Stomach (tissue), 9 donors: ENCODE data around the gene TTC28. TPM values are rescaled to one million over a fixed set of nuclear protein-coding genes. Genes with fewer than 3 reads are reported as not detected.

ENCODE experiments used
- DNase-seq, 2 donors: peaks; one replicate each; pipeline versions ENCODE4 v3.0.0 to v3.0.0-alpha.2; 2013 to 2019
- H3K27ac ChIP-seq, 5 donors: fragments of 200-600 bp in 4 of 5; sonication (generic) in 4 of 5; one replicate each; pipeline ENCODE4 v1.5.1; 2013 to 2019; ENCODE audit warnings: mild to moderate bottlenecking in 1 of 5, moderate library complexity in 1 of 5
- H3K27me3 ChIP-seq, 3 donors: fragments of 200-600 bp; sonication (generic); one replicate each; pipeline ENCODE4 v1.5.1; 2017 to 2019; ENCODE audit warnings: mixed run types in 1 of 3
- H3K36me3 ChIP-seq, 4 donors: fragments of 200-600 bp; sonication (generic); 1 replicate in 3 of 4; 2 replicates in 1 of 4; pipeline ENCODE4 v1.5.1; 2016 to 2019
- H3K4me1 ChIP-seq, 4 donors: fragments of 200-600 bp; sonication (generic); one replicate each; pipeline ENCODE4 v1.5.1; 2016 to 2019
- H3K4me3 ChIP-seq, 4 donors: fragments of 200-600 bp; sonication (generic) in 3 of 4; one replicate each; pipeline ENCODE4 v1.5.1; 2016 to 2019; ENCODE audit warnings: mild to moderate bottlenecking in 1 of 4
- H3K9me3 ChIP-seq, 4 donors: fragments of 200-600 bp; sonication (generic); one replicate each; pipeline ENCODE4 v1.5.1; 2016 to 2019
- CTCF ChIP-seq, 7 experiments: fragments of 450-650 bp in 4 of 7; fragments of 200-600 bp in 3 of 7; sonication (generic) in 3 of 7; IDR thresholded peaks; one replicate each; pipeline ENCODE4 v1.5.1; 2016 to 2019; ENCODE audit warnings: antibody characterized with exemption in 7 of 7, control low read depth in 2 of 7, mild to moderate bottlenecking in 1 of 7
- EP300 ChIP-seq: sonication (generic); formaldehyde crosslinking; IDR thresholded peaks from one replicate; pipeline ENCODE4 v1.6.1; 2017; ENCODE audit warnings: antibody characterized with exemption
- POLR2A ChIP-seq, 4 donors: fragments of 450-650 bp; IDR thresholded peaks; one replicate each; pipeline ENCODE4 v1.6.1; 2016; ENCODE audit warnings: antibody characterized with exemption in 4 of 4, control low read depth in 2 of 4, mild to moderate bottlenecking in 1 of 4, moderate library complexity in 1 of 4
- POLR2AphosphoS5 ChIP-seq, 3 donors: sonication (generic); formaldehyde crosslinking; IDR thresholded peaks; one replicate each; pipeline ENCODE4 v1.6.1; 2016; ENCODE audit warnings: antibody characterized with exemption in 3 of 3
- WGBS, 5 donors: extraction: QIAGEN DNeasy Blood & Tissue Kit in 3 of 5; methylation state at CpG; one replicate each; pipeline versions ENCODE4 v1.1.5 to v1.1.7; 2013 to 2018; 5-methylcytosine and 5-hydroxymethylcytosine counted together
- intact Hi-C: fragments of 100-400 bp; cut with DNase I; formaldehyde crosslinking; loops from one replicate; pipeline ENCODE4 v1.15.1; 2023; ENCODE audit warnings: low total_unique reads
- polyA plus RNA-seq, 3 donors: library from polyadenylated mRNA; stranded (reverse); fragments of 200-250 nt; gene quantifications; one replicate each; pipeline ENCODE4 v1.2.3, GENCODE V29; 2013
- total RNA-seq, 5 donors: library from RNA; depleted of rRNA; stranded (reverse); fragments of >200 nt; gene quantifications; one replicate each; pipeline versions ENCODE4 v1.1.0 to v1.2.3, GENCODE V29; 2014 to 2016
- donor health status: healthy with polysubstance abuse.
- donor health status: Bipolar disorder and iron deficiency.
- donor health status: healthy.

Gene TTC28
- total and polyA plus RNA-seq, 8 donors, result 1.7 to 53.4 (median 24.6) TPM

- H3K27ac ChIP-seq, result no peak overlapping the region
- WGBS, 5 donors, result 93 to 100% (median 94%) methylated on average over 2 of the region's 2 CpGs
- TF ChIP-seq CTCF (IDR thresholded peaks at IDR 0.05) (no peak), POLR2A (IDR thresholded peaks at IDR 0.05) (no peak)
- no peak for DNase-seq
- H3K27me3 ChIP-seq, result no peaks in the 10 kb centered on the region
- no peaks in the 10 kb centered on the region for H3K9me3 ChIP-seq
- H3K4me1 ChIP-seq, result peaks cover 3 to 20% (median 14%) of the 10 kb centered on the region in 4 donors
- H3K4me3 ChIP-seq, result no peak overlapping the region
- intact Hi-C loops, result no loop called here
- peaks cover 0 to 22% (median 16%) of the 10 kb centered on the region in 4 donors for H3K36me3 ChIP-seq
Observed at GRCh38 chr22:28017558-28017820, 662.2 kb downstream of the TTC28 start.

GRCh38 chr22:28016781-28017557 lies 662.7 kb downstream of the TTC28 start:
- no peaks in the 10 kb centered on the region for H3K27me3 ChIP-seq
- H3K27ac ChIP-seq, result no peak overlapping the region
- peaks cover 0 to 27% (median 21%) of the 10 kb centered on the region in 4 donors for H3K36me3 ChIP-seq
- no peak overlapping the region for H3K4me3 ChIP-seq
- no peaks in the 10 kb centered on the region for H3K9me3 ChIP-seq
- TF ChIP-seq POLR2AphosphoS5 (IDR thresholded peaks at IDR 0.05) (no peak), CTCF (IDR thresholded peaks at IDR 0.05) (no peak), EP300 (no peak), POLR2A (IDR thresholded peaks at IDR 0.05) (no peak)
- H3K4me1 ChIP-seq, result peaks cover 3 to 20% (median 14%) of the 10 kb centered on the region in 4 donors
- WGBS, 5 donors, result 83 to 91% (median 89%) methylated on average over 12 of the region's 12 CpGs
- peak in 1 of 2 donors; percentile 20 for DNase-seq
- intact Hi-C loops, result no loop called here

GRCh38 chr22:28015676-28016601 lies 663.7 kb downstream of the TTC28 start:
- TF ChIP-seq POLR2AphosphoS5 (IDR thresholded peaks at IDR 0.05) (no peak), POLR2A (IDR thresholded peaks at IDR 0.05) (no peak), EP300 (no peak), CTCF (IDR thresholded peaks at IDR 0.05) (no peak)
- H3K27ac ChIP-seq, result no peak overlapping the region
- H3K9me3 ChIP-seq, result no peaks in the 10 kb centered on the region
- peaks cover 0 to 34% (median 26%) of the 10 kb centered on the region in 4 donors for H3K36me3 ChIP-seq
- H3K27me3 ChIP-seq, result no peaks in the 10 kb centered on the region
- DNase-seq, result no peak
- intact Hi-C loops, result no loop called here
- no peak overlapping the region for H3K4me3 ChIP-seq
- WGBS, 5 donors, result 82 to 93% (median 89%) methylated on average over 16 of the region's 16 CpGs
- peaks cover 3 to 14% (median 9%) of the 10 kb centered on the region in 4 donors for H3K4me1 ChIP-seq

GRCh38 chr22:28015046-28015425 lies 664.6 kb downstream of the TTC28 start:
- Histone ChIP-seq H3K36me3 (peaks cover 0 to 34% (median 26%) of the 10 kb centered on the region in 4 donors), H3K27ac (no peak overlapping the region), H3K4me1 (peaks cover under 1 to 5% (median 3%) of the 10 kb centered on the region in 4 donors), H3K4me3 (no peak overlapping the region), H3K27me3 (no peaks in the 10 kb centered on the region), H3K9me3 (no peaks in the 10 kb centered on the region)
- intact Hi-C loops, result no loop called here
- WGBS, 5 donors, result 62 to 81% (median 79%) methylated on average over 2 of the region's 2 CpGs
- DNase-seq, result no peak
- no peak for TF ChIP-seq EP300
- TF ChIP-seq CTCF (IDR thresholded peaks at IDR 0.05), result no peak
- no peak for TF ChIP-seq POLR2AphosphoS5 (IDR thresholded peaks at IDR 0.05)
- no peak for TF ChIP-seq POLR2A (IDR thresholded peaks at IDR 0.05)
